Measurements from ENCODE around the gene GOLT1A. TPM values are rescaled to one million over a fixed set of nuclear protein-coding genes. Genes with fewer than 3 reads are reported as not detected.

GOLT1A gene
- total RNA-seq, 1 experiment from 2014 or later = 0.49 TPM

- Histone ChIP-seq H3K4me1 (ENCODE audit: control insufficient read depth, insufficient read depth, low read length) (no peaks in the 10 kb centered on the region), H3K4me3 (ENCODE audit: low read depth in 2 of 2, low read length in 2 of 2) (no peak overlapping the region), H3K36me3 (ENCODE audit: control insufficient read depth, insufficient read depth, low read length) (no peaks in the 10 kb centered on the region), H3K27ac (ENCODE audit: low read length) (no peak overlapping the region), H3K9me3 (ENCODE audit: control insufficient read depth, insufficient read depth, low read depth, low read length) (no peaks in the 10 kb centered on the region), H3K27me3 (ENCODE audit: control insufficient read depth, insufficient read depth, low read length) (peaks cover 13% of the 10 kb centered on the region)
- no TSS peak for BruUV-seq (replicated peaks)
- in situ Hi-C loops (cut with HindIII; ENCODE audit: low pct_unique_long_range_greater_than_20kb, low sequenced_read_pairs) (no loop called here), intact Hi-C loops (cut with micrococcal nuclease; ENCODE audit: unreplicated experiment) (no loop called here)
- TF ChIP-seq SIN3A (IDR thresholded peaks at IDR 0.05; ENCODE audit: borderline replicate concordance, insufficient read depth, low read depth, low read length) (no peak), POLR2AphosphoS5 (IDR thresholded peaks at IDR 0.05; ENCODE audit: low read depth, low read length) (no peak), TCF7L2 (IDR thresholded peaks at IDR 0.05; ENCODE audit: low read depth, low read length) (no peak), CTCF (IDR thresholded peaks at IDR 0.05) (no peak)
- TF ChIP-seq, protein P1, sequence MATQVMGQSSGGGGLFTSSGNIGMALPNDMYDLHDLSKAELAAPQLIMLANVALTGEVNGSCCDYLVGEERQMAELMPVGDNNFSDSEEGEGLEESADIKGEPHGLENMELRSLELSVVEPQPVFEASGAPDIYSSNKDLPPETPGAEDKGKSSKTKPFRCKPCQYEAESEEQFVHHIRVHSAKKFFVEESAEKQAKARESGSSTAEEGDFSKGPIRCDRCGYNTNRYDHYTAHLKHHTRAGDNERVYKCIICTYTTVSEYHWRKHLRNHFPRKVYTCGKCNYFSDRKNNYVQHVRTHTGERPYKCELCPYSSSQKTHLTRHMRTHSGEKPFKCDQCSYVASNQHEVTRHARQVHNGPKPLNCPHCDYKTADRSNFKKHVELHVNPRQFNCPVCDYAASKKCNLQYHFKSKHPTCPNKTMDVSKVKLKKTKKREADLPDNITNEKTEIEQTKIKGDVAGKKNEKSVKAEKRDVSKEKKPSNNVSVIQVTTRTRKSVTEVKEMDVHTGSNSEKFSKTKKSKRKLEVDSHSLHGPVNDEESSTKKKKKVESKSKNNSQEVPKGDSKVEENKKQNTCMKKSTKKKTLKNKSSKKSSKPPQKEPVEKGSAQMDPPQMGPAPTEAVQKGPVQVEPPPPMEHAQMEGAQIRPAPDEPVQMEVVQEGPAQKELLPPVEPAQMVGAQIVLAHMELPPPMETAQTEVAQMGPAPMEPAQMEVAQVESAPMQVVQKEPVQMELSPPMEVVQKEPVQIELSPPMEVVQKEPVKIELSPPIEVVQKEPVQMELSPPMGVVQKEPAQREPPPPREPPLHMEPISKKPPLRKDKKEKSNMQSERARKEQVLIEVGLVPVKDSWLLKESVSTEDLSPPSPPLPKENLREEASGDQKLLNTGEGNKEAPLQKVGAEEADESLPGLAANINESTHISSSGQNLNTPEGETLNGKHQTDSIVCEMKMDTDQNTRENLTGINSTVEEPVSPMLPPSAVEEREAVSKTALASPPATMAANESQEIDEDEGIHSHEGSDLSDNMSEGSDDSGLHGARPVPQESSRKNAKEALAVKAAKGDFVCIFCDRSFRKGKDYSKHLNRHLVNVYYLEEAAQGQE (IDR thresholded peaks at IDR 0.05; ENCODE audit: insufficient read depth in 1 of 2, low read depth in 2 of 2, low read length in 1 of 2) = no peak
- no peak for ATAC-seq
- no peak for DNase-seq (ENCODE audit: low read depth, low spot score)
- CTCF ChIA-PET = no interaction called here
- POLR2A ChIA-PET = no interaction called here
These were observed 21.0 kb downstream of the GOLT1A start for GRCh38 chr1:204192589-204193352.

DNA sequence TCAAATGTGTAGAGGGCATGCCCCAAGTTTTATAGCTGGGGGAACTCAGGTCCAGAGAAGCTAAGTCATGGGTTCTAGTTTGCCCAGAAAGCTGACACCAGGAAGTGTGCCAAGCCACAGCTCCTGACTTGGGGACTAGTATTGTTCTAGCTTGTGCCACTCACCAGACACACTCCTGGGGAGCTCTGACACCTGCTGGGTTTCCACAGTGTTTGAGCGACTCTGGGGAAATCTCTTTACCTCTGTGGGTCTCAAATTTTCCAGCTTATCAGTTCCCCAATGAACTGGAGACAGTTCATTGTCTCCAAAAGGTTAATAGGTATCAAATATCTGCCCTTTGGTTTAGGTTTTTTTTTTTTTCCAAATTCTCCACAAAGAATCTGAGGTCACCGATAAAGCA lies 21.7 kb downstream of the GOLT1A start:
- TF ChIP-seq TCF7L2 (IDR thresholded peaks at IDR 0.05; ENCODE audit: low read depth, low read length) (no peak), SIN3A (IDR thresholded peaks at IDR 0.05; ENCODE audit: borderline replicate concordance, insufficient read depth, low read depth, low read length) (no peak), CTCF (IDR thresholded peaks at IDR 0.05) (no peak), POLR2AphosphoS5 (IDR thresholded peaks at IDR 0.05; ENCODE audit: low read depth, low read length) (no peak)
- TF ChIP-seq, protein P1 (IDR thresholded peaks at IDR 0.05; ENCODE audit: insufficient read depth in 1 of 2, low read depth in 2 of 2, low read length in 1 of 2) = no peak
- ATAC-seq = no peak

More for the DNA sequence above, 21.7 kb downstream of the GOLT1A start:
- Histone ChIP-seq H3K4me3 (ENCODE audit: low read depth in 2 of 2, low read length in 2 of 2) (no peak overlapping the region), H3K27ac (ENCODE audit: low read length) (no peak overlapping the region), H3K4me1 (ENCODE audit: control insufficient read depth, insufficient read depth, low read length) (no peaks in the 10 kb centered on the region), H3K36me3 (ENCODE audit: control insufficient read depth, insufficient read depth, low read length) (no peaks in the 10 kb centered on the region), H3K9me3 (ENCODE audit: control insufficient read depth, insufficient read depth, low read depth, low read length) (no peaks in the 10 kb centered on the region), H3K27me3 (ENCODE audit: control insufficient read depth, insufficient read depth, low read length) (peaks cover 17% of the 10 kb centered on the region)
- CTCF ChIA-PET = no interaction called here
- DNase-seq (ENCODE audit: low read depth, low spot score) = no peak
- in situ Hi-C loops (cut with HindIII; ENCODE audit: low pct_unique_long_range_greater_than_20kb, low sequenced_read_pairs) (no loop called here), intact Hi-C loops (cut with micrococcal nuclease; ENCODE audit: unreplicated experiment) (no loop called here)
- POLR2A ChIA-PET = no interaction called here
- BruUV-seq (replicated peaks) = no TSS peak
